K562 (cell line): ENCODE results near the gene DMAC2.

ENCODE experiments used
- CBX8 ChIP-seq: fragments of 200-600 bp; sonication (generic); IDR thresholded peaks from 2 replicates; pipeline ENCODE4 v1.6.1; 2012; ENCODE audit warnings: borderline replicate concordance, mixed run types, low read depth, mild to moderate bottlenecking, moderate library complexity, mixed read lengths, low read length, control low read depth, inconsistent platforms; ENCODE audit not compliant: poor library complexity, severe bottlenecking; ENCODE audit errors: extremely low read depth
- GTF2E2 ChIP-seq: fragments of 200-800 bp; sonication (Bioruptor generic); IDR thresholded peaks from 2 replicates; pipeline ENCODE4 v1.6.1; 2016; ENCODE audit warnings: missing genetic modification characterization, missing compliant biosample characterization
- HNRNPK ChIP-seq: fragments of 200-400 bp; formaldehyde crosslinking; IDR thresholded peaks from one replicate; pipeline ENCODE4 v1.6.1; 2018; ENCODE audit warnings: mild to moderate bottlenecking, low read depth, low read length; ENCODE audit not compliant: poor library complexity, severe bottlenecking
- NFIC ChIP-seq: fragments of 450-650 bp; IDR thresholded peaks from 2 replicates; pipeline ENCODE4 v1.6.1; 2017; ENCODE audit warnings: mild to moderate bottlenecking, inconsistent platforms
- RUNX1 ChIP-seq: sonication (generic); IDR thresholded peaks from 2 replicates; pipeline ENCODE4 v1.6.1; 2016; ENCODE audit warnings: antibody characterized with exemption, low read depth
- SNIP1 ChIP-seq: fragments of 450-650 bp; IDR thresholded peaks from 2 replicates; pipeline ENCODE4 v1.7.1; 2017; ENCODE audit warnings: low read depth, mild to moderate bottlenecking
- TF ChIP-seq, protein P1 (sequence below), 3 experiments: IDR thresholded peaks in 2 of 3; conservative IDR thresholded peaks in 1 of 3; 2 replicates each; pipeline ENCODE4 v1.5.1; 2011 to 2012; ENCODE audit warnings: low read length in 3 of 3, mild to moderate bottlenecking in 3 of 3, control low read depth in 2 of 3, improper control_type of control experiment in 1 of 3, inconsistent platforms in 1 of 3, low read depth in 1 of 3, mixed read lengths in 1 of 3, moderate library complexity in 1 of 3; ENCODE audit not compliant: insufficient read depth in 2 of 3
- TF ChIP-seq, protein P2 (sequence below): fragments of 250-450 bp; sonication (Bioruptor Pico); IDR thresholded peaks from 2 replicates; pipeline ENCODE4 v1.4.0; 2020; ENCODE audit warnings: mild to moderate bottlenecking
- TF ChIP-seq, protein P3 (sequence below), 2 experiments: fragments of 450-650 bp; IDR thresholded peaks; 2 replicates each; pipeline ENCODE4 v1.6.1; 2016

DNA sequence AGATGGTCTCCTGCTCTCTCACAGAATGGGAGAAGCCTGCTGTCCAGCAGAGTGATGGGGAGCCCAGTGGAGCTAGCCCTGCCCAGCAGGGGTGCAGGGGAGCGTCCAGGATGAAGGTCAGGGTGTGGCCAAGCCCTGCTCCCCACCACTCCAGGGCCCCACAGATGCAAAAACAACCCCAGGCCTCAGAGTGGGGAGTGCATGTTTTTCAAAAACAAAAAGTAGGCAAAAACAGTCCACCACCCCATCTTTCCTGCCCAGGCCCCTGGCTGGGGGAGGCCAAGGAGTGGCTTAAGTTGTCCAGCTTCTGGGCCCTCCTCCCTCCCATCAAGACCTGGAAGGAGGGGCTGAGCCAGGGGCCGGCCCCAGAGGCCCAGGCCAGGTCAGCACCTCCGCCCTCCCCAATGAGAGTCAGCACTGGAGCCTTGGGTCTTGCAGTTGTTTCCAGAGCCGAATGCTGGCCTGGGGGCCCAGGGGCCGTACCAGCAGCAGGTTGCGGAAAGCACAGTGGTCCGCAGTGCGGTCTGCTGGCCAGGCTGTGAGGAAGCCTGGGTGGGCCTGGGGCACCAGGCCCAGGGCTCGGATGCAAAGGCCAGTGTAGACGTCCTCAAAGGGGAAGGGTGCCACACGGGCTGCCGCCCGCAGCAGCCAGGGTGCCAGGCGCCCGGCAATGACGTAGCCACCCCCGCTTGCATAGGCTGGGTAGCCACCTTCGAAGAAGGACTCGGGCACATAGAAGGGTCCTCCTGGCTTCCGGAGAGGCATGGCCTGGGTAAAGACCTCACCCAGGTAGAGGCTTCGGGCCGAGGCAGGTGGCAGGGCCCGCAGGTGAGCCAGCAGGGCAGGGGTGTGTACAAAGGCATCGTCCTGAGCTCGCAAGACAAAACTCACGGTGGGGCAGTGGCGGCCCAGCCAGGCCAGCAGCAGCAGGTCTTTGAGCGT lies 14.3 kb downstream of the DMAC2 start:
- TF ChIP-seq, protein P1, sequence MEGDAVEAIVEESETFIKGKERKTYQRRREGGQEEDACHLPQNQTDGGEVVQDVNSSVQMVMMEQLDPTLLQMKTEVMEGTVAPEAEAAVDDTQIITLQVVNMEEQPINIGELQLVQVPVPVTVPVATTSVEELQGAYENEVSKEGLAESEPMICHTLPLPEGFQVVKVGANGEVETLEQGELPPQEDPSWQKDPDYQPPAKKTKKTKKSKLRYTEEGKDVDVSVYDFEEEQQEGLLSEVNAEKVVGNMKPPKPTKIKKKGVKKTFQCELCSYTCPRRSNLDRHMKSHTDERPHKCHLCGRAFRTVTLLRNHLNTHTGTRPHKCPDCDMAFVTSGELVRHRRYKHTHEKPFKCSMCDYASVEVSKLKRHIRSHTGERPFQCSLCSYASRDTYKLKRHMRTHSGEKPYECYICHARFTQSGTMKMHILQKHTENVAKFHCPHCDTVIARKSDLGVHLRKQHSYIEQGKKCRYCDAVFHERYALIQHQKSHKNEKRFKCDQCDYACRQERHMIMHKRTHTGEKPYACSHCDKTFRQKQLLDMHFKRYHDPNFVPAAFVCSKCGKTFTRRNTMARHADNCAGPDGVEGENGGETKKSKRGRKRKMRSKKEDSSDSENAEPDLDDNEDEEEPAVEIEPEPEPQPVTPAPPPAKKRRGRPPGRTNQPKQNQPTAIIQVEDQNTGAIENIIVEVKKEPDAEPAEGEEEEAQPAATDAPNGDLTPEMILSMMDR (IDR thresholded peaks at IDR 0.05 in 2 of 3, conservative IDR thresholded peaks at IDR 0.05 in 1 of 3; ENCODE audit: insufficient read depth in 2 of 3, low read depth in 1 of 3, low read length in 3 of 3): no peak
- no peak for TF ChIP-seq CBX8
- TF ChIP-seq, protein P2, sequence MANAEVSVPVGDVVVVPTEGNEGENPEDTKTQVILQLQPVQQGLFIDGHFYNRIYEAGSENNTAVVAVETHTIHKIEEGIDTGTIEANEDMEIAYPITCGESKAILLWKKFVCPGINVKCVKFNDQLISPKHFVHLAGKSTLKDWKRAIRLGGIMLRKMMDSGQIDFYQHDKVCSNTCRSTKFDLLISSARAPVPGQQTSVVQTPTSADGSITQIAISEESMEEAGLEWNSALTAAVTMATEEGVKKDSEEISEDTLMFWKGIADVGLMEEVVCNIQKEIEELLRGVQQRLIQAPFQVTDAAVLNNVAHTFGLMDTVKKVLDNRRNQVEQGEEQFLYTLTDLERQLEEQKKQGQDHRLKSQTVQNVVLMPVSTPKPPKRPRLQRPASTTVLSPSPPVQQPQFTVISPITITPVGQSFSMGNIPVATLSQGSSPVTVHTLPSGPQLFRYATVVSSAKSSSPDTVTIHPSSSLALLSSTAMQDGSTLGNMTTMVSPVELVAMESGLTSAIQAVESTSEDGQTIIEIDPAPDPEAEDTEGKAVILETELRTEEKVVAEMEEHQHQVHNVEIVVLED (CRISPR knock-in tag): no peak
- no peak for TF ChIP-seq GTF2E2
- TF ChIP-seq, protein P3, sequence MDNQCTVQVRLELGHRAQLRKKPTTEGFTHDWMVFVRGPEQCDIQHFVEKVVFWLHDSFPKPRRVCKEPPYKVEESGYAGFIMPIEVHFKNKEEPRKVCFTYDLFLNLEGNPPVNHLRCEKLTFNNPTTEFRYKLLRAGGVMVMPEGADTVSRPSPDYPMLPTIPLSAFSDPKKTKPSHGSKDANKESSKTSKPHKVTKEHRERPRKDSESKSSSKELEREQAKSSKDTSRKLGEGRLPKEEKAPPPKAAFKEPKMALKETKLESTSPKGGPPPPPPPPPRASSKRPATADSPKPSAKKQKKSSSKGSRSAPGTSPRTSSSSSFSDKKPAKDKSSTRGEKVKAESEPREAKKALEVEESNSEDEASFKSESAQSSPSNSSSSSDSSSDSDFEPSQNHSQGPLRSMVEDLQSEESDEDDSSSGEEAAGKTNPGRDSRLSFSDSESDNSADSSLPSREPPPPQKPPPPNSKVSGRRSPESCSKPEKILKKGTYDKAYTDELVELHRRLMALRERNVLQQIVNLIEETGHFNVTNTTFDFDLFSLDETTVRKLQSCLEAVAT (IDR thresholded peaks at IDR 0.05): no peak
- no peak for TF ChIP-seq SNIP1
- TF ChIP-seq RUNX1: no peak
- no peak for TF ChIP-seq HNRNPK
- no peak for TF ChIP-seq NFIC
